Progenitor cell of endocrine pancreas (in vitro differentiated cells): ENCODE measurements around the gene IL20. TPM values are rescaled to one million over a fixed set of nuclear protein-coding genes. Genes with fewer than 3 reads are reported as not detected.

Source experiments
- DNase-seq: peaks from one replicate; pipeline ENCODE4 v3.0.0; 2021; ENCODE audit warnings: low spot score; ENCODE audit not compliant: unreplicated experiment
- H3K27ac Mint-ChIP-seq: 2 replicates; pipeline ENCODE4 v1.8.0; 2021; ENCODE audit warnings: mild to moderate bottlenecking, moderate library complexity, mixed read lengths
- H3K27me3 Mint-ChIP-seq: 2 replicates; pipeline ENCODE4 v1.8.0; 2021; ENCODE audit warnings: mixed read lengths
- H3K36me3 Mint-ChIP-seq: 2 replicates; pipeline ENCODE4 v1.8.0; 2022; ENCODE audit warnings: mixed read lengths; ENCODE audit not compliant: insufficient read depth
- H3K4me1 Mint-ChIP-seq: 2 replicates; pipeline ENCODE4 v1.8.0; 2021; ENCODE audit warnings: low read depth, mixed read lengths
- H3K4me3 Mint-ChIP-seq: 2 replicates; pipeline ENCODE4 v1.8.0; 2021; ENCODE audit warnings: low read depth, mild to moderate bottlenecking, moderate library complexity, mixed read lengths
- H3K9me3 Mint-ChIP-seq: 2 replicates; pipeline ENCODE4 v1.8.0; 2021; ENCODE audit warnings: low read depth, mixed read lengths
- CTCF ChIP-seq: fragments of 200-600 bp; sonication (generic); IDR thresholded peaks from one replicate; pipeline ENCODE4 v1.5.0; 2021; ENCODE audit warnings: antibody characterized with exemption, mild to moderate bottlenecking; ENCODE audit not compliant: unreplicated experiment
- total RNA-seq: library from RNA; stranded (reverse); gene quantifications from 2 replicates; pipeline ENCODE4 v1.2.1, GENCODE V29; 2021

IL20 gene
- total RNA-seq, 1 donor from 2014 or later = not detected

GRCh38 chr1:206875752-206876377 is 10.4 kb downstream of the IL20 start:
- Mint-ChIP-seq H3K4me1 (no peaks in the 10 kb centered on the region), H3K27ac (no peak overlapping the region), H3K36me3 (no peaks in the 10 kb centered on the region), H3K27me3 (no peaks in the 10 kb centered on the region), H3K4me3 (no peak overlapping the region), H3K9me3 (peaks cover 35% of the 10 kb centered on the region)
- no peak for TF ChIP-seq CTCF
- DNase-seq = no peak

- no peak overlapping the region for H3K27ac Mint-ChIP-seq
- H3K27me3 Mint-ChIP-seq = no peaks in the 10 kb centered on the region
- peak; percentile 12 for TF ChIP-seq CTCF
- no peak for DNase-seq
- no peaks in the 10 kb centered on the region for H3K4me1 Mint-ChIP-seq
- H3K9me3 Mint-ChIP-seq = peaks cover 35% of the 10 kb centered on the region
- no peak overlapping the region for H3K4me3 Mint-ChIP-seq
- no peaks in the 10 kb centered on the region for H3K36me3 Mint-ChIP-seq
These were observed 13.0 kb downstream of the IL20 start for GRCh38 chr1:206878456-206878855.

- no peaks in the 10 kb centered on the region for H3K27me3 Mint-ChIP-seq
- no peak overlapping the region for H3K27ac Mint-ChIP-seq
- no peaks in the 10 kb centered on the region for H3K4me1 Mint-ChIP-seq
- no peak overlapping the region for H3K4me3 Mint-ChIP-seq
- no peak for TF ChIP-seq CTCF
- H3K9me3 Mint-ChIP-seq = peaks cover 31% of the 10 kb centered on the region
- no peak for DNase-seq
- no peaks in the 10 kb centered on the region for H3K36me3 Mint-ChIP-seq
These were observed 14.9 kb downstream of the IL20 start for GRCh38 chr1:206880314-206880713.

- peak; percentile 21 for TF ChIP-seq CTCF
- Mint-ChIP-seq H3K36me3 (no peaks in the 10 kb centered on the region), H3K27ac (no peak overlapping the region), H3K27me3 (peaks cover 7% of the 10 kb centered on the region), H3K4me1 (no peaks in the 10 kb centered on the region), H3K4me3 (no peak overlapping the region), H3K9me3 (peaks cover 15% of the 10 kb centered on the region)
- no peak for DNase-seq
These were observed 17.1 kb downstream of the IL20 start for GRCh38 chr1:206882555-206882954.

GRCh38 chr1:206883160-206883559 is 17.7 kb downstream of the IL20 start:
- Mint-ChIP-seq H3K36me3 (no peaks in the 10 kb centered on the region), H3K27me3 (peaks cover 9% of the 10 kb centered on the region), H3K9me3 (peaks cover 12% of the 10 kb centered on the region), H3K27ac (no peak overlapping the region), H3K4me1 (no peaks in the 10 kb centered on the region), H3K4me3 (no peak overlapping the region)
- DNase-seq = no peak
- TF ChIP-seq CTCF = no peak
